Stimulated activated CD4-positive, alpha-beta T cell treated with anti-CD3 and anti-CD28 coated beads, Interleukin-12 subunit alpha, Interleukin-12 subunit beta, amount 100 ng/mL, for 48 hours (primary cell): ENCODE measurements around the gene OSER1.
A peak's percentile ranks its signal among the peaks of the same experiment; 100 is the strongest.

Experiments
- DNase-seq, 3 donors: peaks; one replicate each; pipeline ENCODE4 v3.0.0-alpha.2; 2020; ENCODE audit warnings: low read depth in 2 of 3, low spot score in 1 of 3

OSER1 gene

DNA sequence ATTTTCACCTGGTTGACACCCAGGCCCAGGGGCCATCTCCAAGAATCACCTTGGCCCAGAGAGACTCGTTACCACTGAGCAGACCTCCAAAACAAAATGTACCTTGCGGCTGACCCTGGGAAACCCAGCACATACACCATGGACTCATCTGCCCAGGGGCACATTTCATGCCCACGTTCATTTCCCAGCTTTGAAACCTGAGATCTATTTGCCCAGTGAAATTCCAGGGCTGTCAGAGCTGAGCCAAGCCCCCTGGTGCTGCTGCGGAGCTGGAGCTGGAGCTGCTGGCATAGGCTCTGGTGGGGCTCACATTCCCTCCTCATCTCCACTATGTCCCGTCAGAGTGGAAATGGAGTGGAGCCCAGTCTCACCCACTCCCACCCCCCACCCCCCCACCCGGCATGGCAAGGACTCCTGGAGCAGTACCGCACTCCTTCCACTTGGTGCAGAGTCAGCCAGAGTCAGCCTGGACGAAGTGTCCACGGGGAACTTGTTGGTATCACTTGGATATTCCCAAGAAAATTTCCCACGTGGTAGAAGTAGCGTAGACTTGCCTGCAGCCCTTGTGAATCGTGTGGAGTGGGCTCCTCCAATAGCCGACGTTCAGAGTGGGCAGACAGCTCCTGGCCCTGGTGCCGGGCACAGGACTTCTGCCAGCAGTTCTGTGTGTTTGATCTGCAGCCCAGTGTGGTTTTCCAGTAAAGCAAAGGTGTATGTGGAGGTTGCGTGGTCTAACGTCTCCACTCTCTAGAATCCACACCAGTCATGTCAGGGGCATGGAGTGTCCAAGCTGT, 18.1 kb upstream of the OSER1 start:
- no peak for DNase-seq

DNA sequence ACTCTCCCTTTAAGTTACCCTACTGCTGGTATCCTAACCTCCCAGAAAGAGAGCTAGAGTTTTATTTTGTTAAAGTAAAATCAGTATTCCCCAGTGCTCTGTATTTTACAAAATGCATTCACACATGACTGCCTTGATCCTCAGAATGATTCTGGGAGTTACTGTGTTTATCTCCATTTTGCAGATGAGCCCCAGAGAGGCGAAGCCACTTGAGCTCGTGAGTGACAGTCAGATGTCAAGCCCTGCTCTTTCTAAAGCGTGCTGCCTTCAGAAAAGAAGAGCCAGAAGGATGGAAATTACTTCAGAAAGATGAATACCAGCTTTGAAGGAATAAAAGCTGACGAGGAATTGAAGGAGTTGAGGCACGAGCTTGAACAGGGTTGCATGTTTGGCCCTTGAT, 14.1 kb upstream of the OSER1 start:
- DNase-seq, result no peak

DNA sequence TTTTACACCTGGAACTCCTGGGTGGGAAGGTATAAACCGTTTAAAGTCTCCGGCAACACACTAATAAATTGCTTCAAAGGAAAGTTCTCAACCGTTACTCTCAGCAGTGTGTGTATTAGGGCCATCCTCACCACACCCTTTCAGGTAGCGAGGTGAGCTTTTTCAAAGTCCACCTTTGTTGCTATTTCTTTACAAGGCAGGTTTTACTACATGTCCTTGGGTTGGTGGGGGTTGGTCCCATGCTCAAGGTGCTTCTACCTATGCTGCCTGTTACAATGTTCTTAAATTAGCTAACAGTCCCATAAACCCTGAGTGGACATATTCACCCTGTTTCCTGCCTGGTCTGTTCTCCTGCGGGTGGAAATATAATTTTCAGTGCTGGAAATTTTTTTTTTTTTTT, 13.2 kb upstream of the OSER1 start:
- DNase-seq, result no peak

DNA sequence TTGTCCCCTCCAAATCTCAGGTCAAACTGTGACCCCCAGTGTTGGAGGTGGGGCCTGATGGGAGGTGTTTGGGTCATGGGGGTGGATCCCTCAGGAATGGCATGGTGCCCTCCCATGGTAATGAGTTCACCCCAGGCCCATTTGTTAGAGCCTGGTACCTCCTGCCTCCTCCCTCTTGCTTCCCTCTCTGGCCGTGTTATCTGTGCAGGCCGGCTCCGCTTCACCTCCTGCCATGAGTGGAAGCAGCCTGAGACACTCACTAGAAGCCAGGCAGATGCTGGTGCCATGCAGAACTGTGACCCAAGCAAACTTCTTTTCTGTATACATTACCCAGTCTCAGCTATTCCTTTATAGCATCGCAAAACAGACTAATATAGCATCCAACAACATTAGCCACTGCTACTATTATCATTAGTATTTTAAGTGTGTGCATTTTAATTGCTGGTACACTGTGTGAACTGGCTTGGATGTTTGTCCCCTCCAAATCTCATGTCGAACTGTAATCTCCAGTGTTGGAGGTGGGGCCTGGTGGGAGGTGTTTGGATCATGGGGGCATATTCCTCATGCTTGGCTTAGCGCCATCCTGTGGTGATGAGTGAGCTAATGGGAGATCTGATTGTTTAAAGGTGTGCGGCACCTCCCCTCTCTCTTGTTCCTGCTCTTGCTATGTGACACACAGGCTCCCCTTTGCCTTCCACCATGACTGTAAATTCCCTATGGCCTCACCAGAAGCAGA, 12.2 kb upstream of the OSER1 start:
- DNase-seq, result no peak

GRCh38 chr20:44222027-44222426, 11.5 kb upstream of the OSER1 start:
- DNase-seq, result no peak

DNA sequence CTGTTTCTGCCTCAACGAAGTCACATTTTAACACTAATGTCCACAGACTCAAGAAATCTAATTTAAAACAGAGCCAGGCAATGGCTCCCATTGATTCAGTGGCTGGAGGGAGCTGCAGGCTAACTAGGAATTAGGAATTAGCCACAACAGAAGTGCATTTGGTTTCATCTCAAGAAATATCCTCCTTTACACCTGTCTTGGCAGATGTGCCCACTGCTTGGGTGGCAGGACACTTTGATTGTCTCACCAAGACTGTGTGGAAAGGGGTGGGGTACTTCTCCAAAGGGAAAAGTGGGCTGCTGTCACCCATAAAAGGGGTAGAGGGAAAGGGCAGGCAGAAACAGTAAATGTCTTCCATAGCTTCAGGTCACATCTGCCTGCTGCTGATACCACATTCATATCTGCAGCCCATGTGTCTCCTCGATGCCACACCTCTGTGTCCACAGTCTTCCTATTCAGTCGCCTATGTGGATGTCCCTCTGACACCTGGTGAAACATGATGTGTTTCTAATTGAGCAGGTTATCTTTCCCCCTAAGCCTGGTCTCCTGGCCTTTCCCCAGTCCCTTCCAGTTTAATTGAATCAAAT, 10.9 kb upstream of the OSER1 start:
- DNase-seq, result no peak

DNA sequence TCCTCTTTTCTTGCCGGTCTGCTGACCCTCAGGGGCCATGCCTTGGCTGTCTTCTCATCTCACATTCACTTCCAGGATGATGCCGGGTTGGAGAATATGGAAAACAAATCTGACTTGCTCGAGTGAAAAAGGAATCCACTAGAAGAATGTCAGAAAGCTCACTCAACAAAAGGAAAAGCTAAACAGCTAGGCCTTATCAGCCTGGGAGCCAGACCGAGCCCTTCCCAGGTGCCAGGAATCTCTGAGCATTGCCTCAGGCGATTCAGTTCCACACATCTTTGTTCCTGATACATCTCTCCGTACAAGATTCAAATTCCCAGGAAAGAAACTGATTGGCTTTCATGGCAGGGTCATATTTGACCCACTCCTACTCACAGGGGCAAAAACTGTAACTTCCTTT, 9.2 kb upstream of the OSER1 start:
- DNase-seq, result no peak

GRCh38 chr20:44219170-44219730, 8.7 kb upstream of the OSER1 start:
- no peak for DNase-seq

GRCh38 chr20:44218446-44218845, 7.9 kb upstream of the OSER1 start:
- DNase-seq, result peak in 1 of 3 donors; percentile 23

DNA sequence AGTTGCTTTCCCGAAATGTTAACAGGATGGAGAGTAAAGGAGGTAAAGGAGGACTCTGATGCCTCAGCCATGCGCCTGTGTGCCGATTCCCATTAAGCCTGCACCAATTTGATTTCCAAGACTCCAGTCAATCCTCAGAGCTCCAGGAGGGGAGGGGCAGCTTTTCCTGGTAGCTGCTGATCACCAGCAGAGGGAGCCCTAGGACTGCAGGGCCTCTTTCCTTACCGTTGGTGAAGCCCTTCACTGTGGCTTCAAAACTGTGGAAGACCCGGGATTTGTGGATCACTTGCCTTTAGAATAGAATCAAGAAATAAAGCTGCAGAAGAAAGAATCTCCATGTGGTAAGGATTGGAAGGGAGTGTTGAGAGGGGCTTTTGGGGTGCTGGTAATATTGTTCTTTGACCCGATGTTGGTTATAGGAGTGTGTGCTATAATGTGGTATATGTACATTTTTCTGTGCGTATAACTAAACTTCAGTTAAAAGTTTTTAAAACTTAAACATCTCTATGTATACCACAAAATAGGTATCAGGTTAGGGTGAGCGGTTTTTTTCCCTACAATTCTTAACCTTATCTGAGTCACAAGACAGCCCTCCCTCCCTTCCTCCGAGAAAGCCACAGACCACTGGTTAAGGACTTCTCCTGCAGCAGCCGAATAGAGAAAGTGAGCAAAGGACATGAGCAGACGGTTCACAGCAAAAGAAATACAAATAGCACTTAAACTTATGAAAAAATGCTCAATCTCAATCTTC, 6.9 kb upstream of the OSER1 start:
- DNase-seq, result peak; percentile 38 to 68 (median 56)

DNA sequence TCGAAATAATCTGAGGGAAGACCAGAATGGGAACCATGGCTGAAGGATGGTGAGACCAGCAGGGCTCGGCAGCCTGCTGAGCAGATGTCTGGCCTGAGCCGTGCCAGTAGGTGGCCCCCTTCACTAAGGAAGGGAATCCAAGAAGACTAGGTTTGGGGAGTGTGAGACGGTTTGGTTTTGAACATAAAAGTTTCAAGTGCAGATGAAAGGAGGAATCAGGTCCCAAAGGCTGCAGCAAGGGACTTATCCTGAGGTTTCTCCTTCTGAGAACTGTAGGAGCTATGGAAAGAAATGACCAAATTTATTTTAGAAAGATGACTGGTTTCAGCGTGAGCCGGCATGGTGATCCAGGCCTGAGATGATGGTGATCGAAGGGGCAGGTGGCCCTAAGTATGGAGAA, 4.6 kb upstream of the OSER1 start:
- DNase-seq, result peak; percentile 57 to 65 (median 63)

DNA sequence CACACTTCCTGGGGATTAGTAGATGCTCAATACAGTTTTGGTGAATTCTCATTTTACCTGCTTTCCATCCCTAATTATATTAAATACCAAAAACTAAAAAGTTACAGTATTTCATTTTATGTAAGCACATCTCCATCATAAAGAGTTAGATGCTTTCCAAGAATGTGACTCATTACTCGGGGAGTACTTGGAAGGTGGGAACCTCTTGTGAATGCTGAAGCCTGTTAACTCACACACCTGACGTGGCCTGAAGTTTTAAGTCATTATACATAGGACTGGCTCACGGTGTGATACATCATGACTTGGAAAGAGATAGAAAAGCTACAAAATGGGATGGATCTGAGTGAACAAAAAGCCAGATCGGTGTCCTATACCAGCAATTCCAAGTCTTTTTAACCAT, 2.2 kb upstream of the OSER1 start:
- no peak for DNase-seq

GRCh38 chr20:44211177-44212039, 837 bp upstream of the OSER1 start:
- DNase-seq, result no peak

- no peak for DNase-seq
Observed at GRCh38 chr20:44209686-44210405, 725 bp downstream of the OSER1 start.

DNA sequence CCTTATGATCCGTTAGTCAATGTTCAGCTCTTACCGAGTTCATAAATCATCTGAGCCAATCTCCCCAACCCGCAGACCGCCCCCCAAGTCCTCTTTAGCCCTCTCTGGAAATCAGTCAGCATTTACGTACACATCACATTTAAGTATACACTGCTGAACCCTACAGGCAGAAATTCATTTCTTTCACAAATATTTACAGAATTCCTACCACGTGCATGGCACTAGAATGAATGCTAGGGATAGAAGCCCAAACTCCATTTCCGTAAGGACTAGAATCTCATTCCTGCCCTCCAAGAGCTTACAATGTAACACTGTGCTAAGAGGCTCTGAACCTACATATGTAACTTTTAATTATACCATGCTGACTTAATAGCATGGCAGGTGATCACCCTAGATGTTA, 1.8 kb downstream of the OSER1 start:
- no peak for DNase-seq

- DNase-seq, result no peak
Observed at GRCh38 chr20:44208165-44208564, 2.4 kb downstream of the OSER1 start.

DNA sequence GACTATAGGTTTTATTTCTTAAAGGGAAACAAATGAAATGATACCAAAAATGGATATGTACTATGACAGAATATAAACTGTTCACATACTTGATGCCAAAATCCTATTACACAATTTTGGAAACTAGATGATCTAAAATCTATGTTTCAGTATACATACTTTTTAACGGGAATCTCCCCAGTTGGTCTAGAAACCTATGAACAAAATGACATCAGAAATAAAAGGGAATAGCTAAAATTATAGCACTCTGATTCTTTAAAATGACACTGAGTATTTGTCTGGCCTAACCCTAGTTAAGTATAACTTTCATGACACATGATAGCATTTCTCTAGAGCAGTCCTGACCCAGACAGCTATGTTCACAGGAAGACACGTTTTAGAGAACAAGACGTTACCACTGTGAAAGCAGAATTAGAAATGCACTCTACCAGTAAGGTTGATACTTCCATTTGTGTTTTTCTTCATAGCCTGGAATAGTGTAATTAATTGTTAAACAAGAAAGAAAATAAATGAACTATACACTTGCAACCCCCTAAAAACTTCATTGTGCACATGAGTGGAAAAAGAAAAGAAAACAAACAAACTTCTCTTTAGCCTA, 3.3 kb downstream of the OSER1 start:
- no peak for DNase-seq

- no peak for DNase-seq
Observed at GRCh38 chr20:44206132-44206531, 4.4 kb downstream of the OSER1 start.

- DNase-seq, result no peak
Observed at GRCh38 chr20:44204832-44205215, 5.7 kb downstream of the OSER1 start.
